HEK293 (cell line): ENCODE data around the gene FXYD1.

ENCODE experiments used
- BCL11A ChIP-seq: fragments of 450-650 bp; formaldehyde crosslinking; IDR thresholded peaks from 2 replicates; pipeline ENCODE4 v1.5.1; 2016; ENCODE audit warnings: low read depth, missing biosample characterization, missing genetic modification characterization
- GLI4 ChIP-seq: fragments of 450-650 bp; formaldehyde crosslinking; IDR thresholded peaks from 2 replicates; pipeline ENCODE4 v1.5.1; 2016; ENCODE audit warnings: missing biosample characterization, missing genetic modification characterization
- HOXA7 ChIP-seq: sonication (generic); formaldehyde crosslinking; IDR thresholded peaks from 2 replicates; pipeline ENCODE4 v1.8.1; 2022; ENCODE audit warnings: missing genetic modification reagents, borderline replicate concordance
- INSM2 ChIP-seq: fragments of 450-650 bp; formaldehyde crosslinking; IDR thresholded peaks from 2 replicates; pipeline ENCODE4 v1.5.1; 2016; ENCODE audit warnings: missing biosample characterization, missing genetic modification characterization
- OVOL3 ChIP-seq: fragments of 450-650 bp; formaldehyde crosslinking; IDR thresholded peaks from 2 replicates; pipeline ENCODE4 v1.5.1; 2016; ENCODE audit warnings: missing biosample characterization, missing genetic modification characterization
- PRDM1 ChIP-seq: fragments of 450-650 bp; formaldehyde crosslinking; IDR thresholded peaks from 2 replicates; pipeline ENCODE4; 2016; ENCODE audit warnings: missing biosample characterization, missing genetic modification characterization
- SETDB1 ChIP-seq: IDR thresholded peaks from one replicate; pipeline ENCODE4 v1.6.1; 2017; ENCODE audit warnings: mild to moderate bottlenecking, low read length, moderate library complexity, mixed read lengths; ENCODE audit not compliant: insufficient read length
- SP3 ChIP-seq: fragments of 450-650 bp; formaldehyde crosslinking; IDR thresholded peaks from 2 replicates; pipeline ENCODE4 v1.5.1; 2016; ENCODE audit warnings: missing biosample characterization, missing genetic modification characterization
- ZBTB1 ChIP-seq: fragments of 450-650 bp; formaldehyde crosslinking; IDR thresholded peaks from 2 replicates; pipeline ENCODE4 v1.5.1; 2016; ENCODE audit warnings: missing biosample characterization, missing genetic modification characterization
- ZBTB20 ChIP-seq: fragments of 450-650 bp; formaldehyde crosslinking; IDR thresholded peaks from 2 replicates; pipeline ENCODE4 v1.5.1; 2016; ENCODE audit warnings: missing biosample characterization, missing genetic modification characterization
- ZNF121 ChIP-seq: fragments of 450-650 bp; formaldehyde crosslinking; IDR thresholded peaks from 2 replicates; pipeline ENCODE4 v1.5.1; 2016; ENCODE audit warnings: missing biosample characterization, missing genetic modification characterization
- ZNF140 ChIP-seq: fragments of 450-650 bp; formaldehyde crosslinking; IDR thresholded peaks from 2 replicates; pipeline ENCODE4 v1.5.1; 2016; ENCODE audit warnings: missing biosample characterization, missing genetic modification characterization
- ZNF16 ChIP-seq: fragments of 450-650 bp; formaldehyde crosslinking; IDR thresholded peaks from 2 replicates; pipeline ENCODE4 v1.5.1; 2016; ENCODE audit warnings: low read depth, missing biosample characterization, missing genetic modification characterization
- ZNF2 ChIP-seq: fragments of 450-650 bp; formaldehyde crosslinking; IDR thresholded peaks from 2 replicates; pipeline ENCODE4 v1.5.1; 2016; ENCODE audit warnings: missing biosample characterization, missing genetic modification characterization
- ZNF202 ChIP-seq: fragments of 450-650 bp; formaldehyde crosslinking; IDR thresholded peaks from 2 replicates; pipeline ENCODE4 v1.5.1; 2016; ENCODE audit warnings: missing biosample characterization, missing genetic modification characterization, borderline replicate concordance
- ZNF221 ChIP-seq: fragments of 450-650 bp; formaldehyde crosslinking; IDR thresholded peaks from 2 replicates; pipeline ENCODE4 v1.5.1; 2017; ENCODE audit warnings: missing biosample characterization, missing genetic modification characterization, borderline replicate concordance
- ZNF404 ChIP-seq: fragments of 450-650 bp; formaldehyde crosslinking; IDR thresholded peaks from 2 replicates; pipeline ENCODE4 v1.5.1; 2017; ENCODE audit warnings: missing biosample characterization, missing genetic modification characterization
- ZNF510 ChIP-seq: fragments of 450-650 bp; formaldehyde crosslinking; IDR thresholded peaks from 2 replicates; pipeline ENCODE4 v1.5.1; 2018; ENCODE audit warnings: mild to moderate bottlenecking, missing genetic modification characterization, missing biosample characterization; ENCODE audit not compliant: insufficient replicate concordance
- ZNF529 ChIP-seq: fragments of 450-650 bp; formaldehyde crosslinking; IDR thresholded peaks from 2 replicates; pipeline ENCODE4 v1.5.1; 2017; ENCODE audit warnings: missing genetic modification characterization, missing biosample characterization; ENCODE audit not compliant: insufficient replicate concordance
- ZNF530 ChIP-seq: fragments of 450-650 bp; formaldehyde crosslinking; IDR thresholded peaks from 2 replicates; pipeline ENCODE4 v1.5.1; 2016; ENCODE audit warnings: low read depth, missing biosample characterization, missing genetic modification characterization
- ZNF549 ChIP-seq: fragments of 450-650 bp; IDR thresholded peaks from 2 replicates; pipeline ENCODE4 v1.5.1; 2018; ENCODE audit warnings: missing biosample characterization, missing genetic modification characterization, mild to moderate bottlenecking, inconsistent platforms, moderate library complexity
- ZNF555 ChIP-seq: fragments of 450-650 bp; formaldehyde crosslinking; conservative IDR thresholded peaks from 2 replicates; pipeline ENCODE4 v1.5.1; 2017; ENCODE audit warnings: missing biosample characterization, mild to moderate bottlenecking, missing genetic modification characterization, inconsistent platforms
- ZNF585B ChIP-seq: fragments of 450-650 bp; formaldehyde crosslinking; IDR thresholded peaks from 2 replicates; pipeline ENCODE4 v1.5.1; 2016; ENCODE audit warnings: missing biosample characterization, missing genetic modification characterization
- ZNF600 ChIP-seq: fragments of 450-650 bp; formaldehyde crosslinking; IDR thresholded peaks from 2 replicates; pipeline ENCODE4 v1.5.1; 2016; ENCODE audit warnings: missing biosample characterization, missing genetic modification characterization
- ZNF610 ChIP-seq: fragments of 450-650 bp; formaldehyde crosslinking; IDR thresholded peaks from 2 replicates; pipeline ENCODE4 v1.5.1; 2016; ENCODE audit warnings: missing biosample characterization, missing genetic modification characterization, borderline replicate concordance
- ZNF621 ChIP-seq: fragments of 450-650 bp; formaldehyde crosslinking; IDR thresholded peaks from 2 replicates; pipeline ENCODE4 v1.5.1; 2017; ENCODE audit warnings: missing biosample characterization, missing genetic modification characterization
- ZNF626 ChIP-seq: fragments of 450-650 bp; sonication (Bioruptor Pico); formaldehyde crosslinking; IDR thresholded peaks from 2 replicates; pipeline ENCODE4 v1.5.1; 2018; ENCODE audit warnings: missing biosample characterization, missing genetic modification characterization, inconsistent platforms
- ZNF645 ChIP-seq: fragments of 450-650 bp; formaldehyde crosslinking; IDR thresholded peaks from 2 replicates; pipeline ENCODE4; 2016; ENCODE audit warnings: missing biosample characterization, missing genetic modification characterization
- ZNF660 ChIP-seq: fragments of 450-650 bp; IDR thresholded peaks from 2 replicates; pipeline ENCODE4 v1.5.1; 2018; ENCODE audit warnings: missing biosample characterization, mild to moderate bottlenecking, missing genetic modification characterization
- ZNF768 ChIP-seq: fragments of 450-650 bp; formaldehyde crosslinking; IDR thresholded peaks from 2 replicates; pipeline ENCODE4 v1.5.1; 2018; ENCODE audit warnings: missing biosample characterization, mild to moderate bottlenecking, missing genetic modification characterization
- ZNF791 ChIP-seq: fragments of 450-650 bp; formaldehyde crosslinking; IDR thresholded peaks from 2 replicates; pipeline ENCODE4 v1.5.1; 2016; ENCODE audit warnings: missing biosample characterization, missing genetic modification characterization
- TF ChIP-seq, protein P1 (sequence below): fragments of 450-650 bp; formaldehyde crosslinking; IDR thresholded peaks from 2 replicates; pipeline ENCODE4 v1.5.1; 2016; ENCODE audit warnings: missing biosample characterization, missing genetic modification characterization
- TF ChIP-seq, protein P2 (sequence below): fragments of 450-650 bp; formaldehyde crosslinking; IDR thresholded peaks from 2 replicates; pipeline ENCODE4 v1.5.1; 2016; ENCODE audit warnings: missing biosample characterization, missing genetic modification characterization
- TF ChIP-seq, protein P3 (sequence below): fragments of 450-650 bp; formaldehyde crosslinking; IDR thresholded peaks from 2 replicates; pipeline ENCODE4 v1.5.1; 2017; ENCODE audit warnings: missing biosample characterization, missing genetic modification characterization

FXYD1 gene

DNA sequence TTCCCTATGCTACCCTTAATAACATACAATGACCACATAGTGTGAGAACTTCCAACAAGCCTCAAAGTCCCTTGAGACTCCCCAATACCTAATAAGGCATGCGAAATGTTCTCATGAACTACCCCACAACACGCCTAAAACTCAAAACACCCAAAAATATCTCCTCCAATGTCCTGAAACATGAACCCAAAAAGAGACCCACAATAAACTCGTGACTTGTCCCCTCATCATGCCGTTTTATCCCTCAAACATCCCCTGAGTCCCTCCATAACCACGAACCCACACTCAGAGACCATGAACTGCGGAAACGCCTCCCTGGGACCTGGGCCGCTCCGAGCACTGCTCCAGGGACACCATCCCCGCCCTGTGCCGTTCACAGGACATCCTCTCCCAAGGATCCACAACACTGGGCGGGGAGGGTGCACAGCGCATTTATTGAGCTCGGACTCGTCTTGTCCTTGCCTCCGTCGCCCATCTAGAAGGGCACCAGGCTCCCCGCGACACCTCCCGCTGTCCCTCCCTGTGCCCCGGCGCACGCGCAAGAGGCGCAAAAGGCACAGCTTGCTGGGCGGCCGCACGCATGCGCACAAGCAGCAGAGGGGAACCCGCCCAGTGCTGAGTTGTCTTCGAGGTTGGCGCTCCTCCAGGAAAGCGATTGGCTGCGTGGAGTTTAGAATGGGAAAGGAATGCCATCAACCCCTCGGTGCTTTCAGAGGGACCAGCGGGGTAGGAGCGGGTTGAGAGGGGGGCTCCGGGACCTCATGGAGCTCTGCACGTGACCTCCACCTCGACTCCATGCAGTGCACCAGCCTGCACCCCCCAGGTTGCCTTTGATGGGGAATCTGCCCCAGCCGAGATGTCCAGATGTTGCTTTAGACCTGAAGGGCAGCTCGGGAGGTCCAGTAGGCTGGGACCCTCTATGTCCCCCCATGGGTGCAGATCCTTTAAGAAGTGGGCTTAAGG lies 14.2 kb upstream of the FXYD1 start (continued):
- TF ChIP-seq ZNF121 (tag by site-specific recombination) (no peak), ZNF791 (tag by site-specific recombination) (no peak), ZNF555 (tag by site-specific recombination) (no peak), OVOL3 (tag by site-specific recombination) (no peak), ZNF626 (tag by site-specific recombination) (no peak), ZNF660 (tag by site-specific recombination) (no peak), GLI4 (no peak), ZNF140 (tag by site-specific recombination) (no peak), ZNF2 (tag by site-specific recombination) (0 out of 2 replicates have a peak, but pooled peaks have one; percentile 50), ZNF645 (tag by site-specific recombination) (0 out of 2 replicates have a peak, but pooled peaks have one; percentile 47), ZNF202 (tag by site-specific recombination) (no peak), ZNF621 (tag by site-specific recombination) (no peak), ZNF510 (tag by site-specific recombination) (no peak), ZNF768 (no peak), ZNF404 (no peak), HOXA7 (no peak), ZBTB1 (tag by site-specific recombination) (no peak; the same call in 1 of the 2 replicates), ZNF530 (tag by site-specific recombination) (no peak), ZNF549 (tag by site-specific recombination) (no peak), SP3 (tag by site-specific recombination) (peak; percentile 57; the same call in 1 of the 2 replicates), ZNF529 (tag by site-specific recombination) (no peak), SETDB1 (no peak), ZNF585B (tag by site-specific recombination) (no peak), BCL11A (tag by site-specific recombination) (no peak), ZBTB20 (tag by site-specific recombination) (no peak), INSM2 (tag by site-specific recombination) (no peak; the same call in 1 of the 2 replicates), ZNF610 (peak; percentile 23), ZNF600 (tag by site-specific recombination) (peak; percentile 92), ZNF16 (no peak), PRDM1 (tag by site-specific recombination) (no peak), ZNF221 (tag by site-specific recombination) (no peak)
- TF ChIP-seq, protein P1, sequence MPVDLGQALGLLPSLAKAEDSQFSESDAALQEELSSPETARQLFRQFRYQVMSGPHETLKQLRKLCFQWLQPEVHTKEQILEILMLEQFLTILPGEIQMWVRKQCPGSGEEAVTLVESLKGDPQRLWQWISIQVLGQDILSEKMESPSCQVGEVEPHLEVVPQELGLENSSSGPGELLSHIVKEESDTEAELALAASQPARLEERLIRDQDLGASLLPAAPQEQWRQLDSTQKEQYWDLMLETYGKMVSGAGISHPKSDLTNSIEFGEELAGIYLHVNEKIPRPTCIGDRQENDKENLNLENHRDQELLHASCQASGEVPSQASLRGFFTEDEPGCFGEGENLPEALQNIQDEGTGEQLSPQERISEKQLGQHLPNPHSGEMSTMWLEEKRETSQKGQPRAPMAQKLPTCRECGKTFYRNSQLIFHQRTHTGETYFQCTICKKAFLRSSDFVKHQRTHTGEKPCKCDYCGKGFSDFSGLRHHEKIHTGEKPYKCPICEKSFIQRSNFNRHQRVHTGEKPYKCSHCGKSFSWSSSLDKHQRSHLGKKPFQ (tag by site-specific recombination), result no peak
- TF ChIP-seq, protein P2, sequence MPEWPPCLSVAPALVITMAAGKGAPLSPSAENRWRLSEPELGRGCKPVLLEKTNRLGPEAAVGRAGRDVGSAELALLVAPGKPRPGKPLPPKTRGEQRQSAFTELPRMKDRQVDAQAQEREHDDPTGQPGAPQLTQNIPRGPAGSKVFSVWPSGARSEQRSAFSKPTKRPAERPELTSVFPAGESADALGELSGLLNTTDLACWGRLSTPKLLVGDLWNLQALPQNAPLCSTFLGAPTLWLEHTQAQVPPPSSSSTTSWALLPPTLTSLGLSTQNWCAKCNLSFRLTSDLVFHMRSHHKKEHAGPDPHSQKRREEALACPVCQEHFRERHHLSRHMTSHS (tag by site-specific recombination), result no peak; the same call in 1 of the 2 replicates
- TF ChIP-seq, protein P3, sequence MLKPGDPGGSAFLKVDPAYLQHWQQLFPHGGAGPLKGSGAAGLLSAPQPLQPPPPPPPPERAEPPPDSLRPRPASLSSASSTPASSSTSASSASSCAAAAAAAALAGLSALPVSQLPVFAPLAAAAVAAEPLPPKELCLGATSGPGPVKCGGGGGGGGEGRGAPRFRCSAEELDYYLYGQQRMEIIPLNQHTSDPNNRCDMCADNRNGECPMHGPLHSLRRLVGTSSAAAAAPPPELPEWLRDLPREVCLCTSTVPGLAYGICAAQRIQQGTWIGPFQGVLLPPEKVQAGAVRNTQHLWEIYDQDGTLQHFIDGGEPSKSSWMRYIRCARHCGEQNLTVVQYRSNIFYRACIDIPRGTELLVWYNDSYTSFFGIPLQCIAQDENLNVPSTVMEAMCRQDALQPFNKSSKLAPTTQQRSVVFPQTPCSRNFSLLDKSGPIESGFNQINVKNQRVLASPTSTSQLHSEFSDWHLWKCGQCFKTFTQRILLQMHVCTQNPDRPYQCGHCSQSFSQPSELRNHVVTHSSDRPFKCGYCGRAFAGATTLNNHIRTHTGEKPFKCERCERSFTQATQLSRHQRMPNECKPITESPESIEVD (tag by site-specific recombination), result no peak
